PFSK-1 (cell line): Measurements from ENCODE around the gene MRPL54.

Experiments
- FOXP2 ChIP-seq: optimal IDR thresholded peaks from 2 replicates; pipeline ENCODE3; 2011; ENCODE audit warnings: borderline replicate concordance, control low read depth, inconsistent platforms; ENCODE audit not compliant: insufficient read depth; ENCODE audit errors: extremely low read length, extremely low read depth
- POLR2AphosphoS5 ChIP-seq: IDR thresholded peaks from 2 replicates; pipeline ENCODE4 v1.6.1; 2012; ENCODE audit warnings: low read depth, mild to moderate bottlenecking, control low read depth, low read length, moderate library complexity
- REST ChIP-seq, 2 experiments: IDR thresholded peaks; 2 replicates each; pipeline versions ENCODE4 v1.6.1 to v1.8.0; 2011 to 2012; ENCODE audit warnings: low read depth in 2 of 2, low read length in 2 of 2, control low read depth in 1 of 2, inconsistent platforms in 1 of 2, mild to moderate bottlenecking in 1 of 2, moderate library complexity in 1 of 2; ENCODE audit not compliant: insufficient read depth in 1 of 2
- SIN3A ChIP-seq: IDR thresholded peaks from 2 replicates; pipeline ENCODE4 v1.6.1; 2012; ENCODE audit warnings: mild to moderate bottlenecking, low read length, moderate library complexity, borderline replicate concordance; ENCODE audit not compliant: insufficient read depth
- TAF1 ChIP-seq: IDR thresholded peaks from 2 replicates; pipeline ENCODE4 v1.6.1; 2012; ENCODE audit warnings: low read length, control low read depth, borderline replicate concordance; ENCODE audit not compliant: insufficient read depth

Gene MRPL54

GRCh38 chr19:3807574-3808354 lies 45.3 kb downstream of the MRPL54 start:
- TF ChIP-seq TAF1 (no peak), FOXP2 (no peak), SIN3A (no peak), REST (IDR thresholded peaks at IDR 0.05; ENCODE audit: insufficient read depth in 1 of 2, low read depth in 2 of 2, low read length in 2 of 2) (no peak), POLR2AphosphoS5 (no peak)

- TF ChIP-seq POLR2AphosphoS5 (no peak), TAF1 (no peak), REST (IDR thresholded peaks at IDR 0.05; ENCODE audit: insufficient read depth in 1 of 2, low read depth in 2 of 2, low read length in 2 of 2) (no peak), SIN3A (no peak), FOXP2 (no peak)
Measured at GRCh38 chr19:3808420-3809143, 46.1 kb downstream of the MRPL54 start.

GRCh38 chr19:3809881-3810707 lies 47.6 kb downstream of the MRPL54 start:
- TF ChIP-seq SIN3A (no peak), FOXP2 (no peak), TAF1 (no peak), POLR2AphosphoS5 (no peak), REST (IDR thresholded peaks at IDR 0.05; ENCODE audit: insufficient read depth in 1 of 2, low read depth in 2 of 2, low read length in 2 of 2) (no peak)

GRCh38 chr19:3810708-3811355 lies 48.4 kb downstream of the MRPL54 start:
- TF ChIP-seq REST (IDR thresholded peaks at IDR 0.05; ENCODE audit: insufficient read depth in 1 of 2, low read depth in 2 of 2, low read length in 2 of 2) (no peak), SIN3A (no peak), POLR2AphosphoS5 (no peak), TAF1 (no peak), FOXP2 (no peak)
